ENCODE data around the gene LAMA1.

Gene LAMA1, protein sequence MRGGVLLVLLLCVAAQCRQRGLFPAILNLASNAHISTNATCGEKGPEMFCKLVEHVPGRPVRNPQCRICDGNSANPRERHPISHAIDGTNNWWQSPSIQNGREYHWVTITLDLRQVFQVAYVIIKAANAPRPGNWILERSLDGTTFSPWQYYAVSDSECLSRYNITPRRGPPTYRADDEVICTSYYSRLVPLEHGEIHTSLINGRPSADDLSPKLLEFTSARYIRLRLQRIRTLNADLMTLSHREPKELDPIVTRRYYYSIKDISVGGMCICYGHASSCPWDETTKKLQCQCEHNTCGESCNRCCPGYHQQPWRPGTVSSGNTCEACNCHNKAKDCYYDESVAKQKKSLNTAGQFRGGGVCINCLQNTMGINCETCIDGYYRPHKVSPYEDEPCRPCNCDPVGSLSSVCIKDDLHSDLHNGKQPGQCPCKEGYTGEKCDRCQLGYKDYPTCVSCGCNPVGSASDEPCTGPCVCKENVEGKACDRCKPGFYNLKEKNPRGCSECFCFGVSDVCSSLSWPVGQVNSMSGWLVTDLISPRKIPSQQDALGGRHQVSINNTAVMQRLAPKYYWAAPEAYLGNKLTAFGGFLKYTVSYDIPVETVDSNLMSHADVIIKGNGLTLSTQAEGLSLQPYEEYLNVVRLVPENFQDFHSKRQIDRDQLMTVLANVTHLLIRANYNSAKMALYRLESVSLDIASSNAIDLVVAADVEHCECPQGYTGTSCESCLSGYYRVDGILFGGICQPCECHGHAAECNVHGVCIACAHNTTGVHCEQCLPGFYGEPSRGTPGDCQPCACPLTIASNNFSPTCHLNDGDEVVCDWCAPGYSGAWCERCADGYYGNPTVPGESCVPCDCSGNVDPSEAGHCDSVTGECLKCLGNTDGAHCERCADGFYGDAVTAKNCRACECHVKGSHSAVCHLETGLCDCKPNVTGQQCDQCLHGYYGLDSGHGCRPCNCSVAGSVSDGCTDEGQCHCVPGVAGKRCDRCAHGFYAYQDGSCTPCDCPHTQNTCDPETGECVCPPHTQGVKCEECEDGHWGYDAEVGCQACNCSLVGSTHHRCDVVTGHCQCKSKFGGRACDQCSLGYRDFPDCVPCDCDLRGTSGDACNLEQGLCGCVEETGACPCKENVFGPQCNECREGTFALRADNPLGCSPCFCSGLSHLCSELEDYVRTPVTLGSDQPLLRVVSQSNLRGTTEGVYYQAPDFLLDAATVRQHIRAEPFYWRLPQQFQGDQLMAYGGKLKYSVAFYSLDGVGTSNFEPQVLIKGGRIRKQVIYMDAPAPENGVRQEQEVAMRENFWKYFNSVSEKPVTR (N-terminal part only)

DNA sequence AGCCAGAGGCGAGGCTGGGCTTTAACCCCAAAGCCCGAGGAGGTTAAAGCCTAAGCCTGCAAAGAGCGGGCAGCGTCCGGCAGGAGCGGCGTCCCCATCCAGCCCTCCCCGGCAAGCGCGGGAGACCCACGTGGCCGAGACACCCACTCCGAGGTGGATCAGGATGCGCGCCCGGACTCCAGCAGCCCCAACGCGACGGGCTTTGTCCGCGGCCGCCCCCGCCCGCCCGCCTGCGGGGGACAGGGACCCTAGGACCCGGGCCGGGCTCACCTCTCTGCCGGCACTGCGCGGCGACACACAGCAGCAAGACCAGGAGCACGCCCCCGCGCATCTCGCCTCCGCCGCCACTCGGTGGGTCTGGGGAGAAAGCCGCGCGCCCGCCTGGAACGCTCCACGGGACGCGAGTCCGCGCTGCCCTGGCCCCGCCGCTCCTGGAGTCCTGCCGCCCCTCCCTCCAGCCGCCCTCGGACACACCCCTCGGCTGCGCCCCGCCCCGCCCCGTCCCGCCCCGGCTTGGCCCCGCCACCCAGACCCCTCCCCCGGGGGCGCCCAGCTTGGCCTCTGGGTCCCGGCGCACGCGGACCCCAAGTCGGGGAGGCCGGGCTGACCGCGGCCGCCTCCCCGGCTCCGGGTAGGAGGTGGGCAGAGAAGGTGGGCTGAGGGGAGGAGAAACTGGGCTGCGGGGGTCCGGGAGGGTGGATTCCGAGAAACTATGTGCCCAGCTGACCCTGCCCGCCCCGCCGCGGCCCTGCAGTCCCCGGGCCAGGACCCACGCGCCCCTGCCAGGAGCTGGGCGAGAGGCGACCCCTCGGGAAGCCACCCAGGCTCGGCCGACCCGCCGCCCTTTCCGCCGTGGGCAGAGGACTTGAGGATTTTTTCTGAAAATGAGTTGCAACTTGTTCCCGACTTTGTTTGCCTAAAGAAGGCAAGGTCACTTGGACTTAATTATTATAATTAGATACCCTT, at the start of gene LAMA1:
LAMA1 (minus strand) TSS at position 408 of the 966 bp plus-strand sequence; CDS start at position 331, 77 bp downstream.
- H3K27ac ChIP-seq: no peak within 1 kb of the TSS
- TF ChIP-seq, protein P1, sequence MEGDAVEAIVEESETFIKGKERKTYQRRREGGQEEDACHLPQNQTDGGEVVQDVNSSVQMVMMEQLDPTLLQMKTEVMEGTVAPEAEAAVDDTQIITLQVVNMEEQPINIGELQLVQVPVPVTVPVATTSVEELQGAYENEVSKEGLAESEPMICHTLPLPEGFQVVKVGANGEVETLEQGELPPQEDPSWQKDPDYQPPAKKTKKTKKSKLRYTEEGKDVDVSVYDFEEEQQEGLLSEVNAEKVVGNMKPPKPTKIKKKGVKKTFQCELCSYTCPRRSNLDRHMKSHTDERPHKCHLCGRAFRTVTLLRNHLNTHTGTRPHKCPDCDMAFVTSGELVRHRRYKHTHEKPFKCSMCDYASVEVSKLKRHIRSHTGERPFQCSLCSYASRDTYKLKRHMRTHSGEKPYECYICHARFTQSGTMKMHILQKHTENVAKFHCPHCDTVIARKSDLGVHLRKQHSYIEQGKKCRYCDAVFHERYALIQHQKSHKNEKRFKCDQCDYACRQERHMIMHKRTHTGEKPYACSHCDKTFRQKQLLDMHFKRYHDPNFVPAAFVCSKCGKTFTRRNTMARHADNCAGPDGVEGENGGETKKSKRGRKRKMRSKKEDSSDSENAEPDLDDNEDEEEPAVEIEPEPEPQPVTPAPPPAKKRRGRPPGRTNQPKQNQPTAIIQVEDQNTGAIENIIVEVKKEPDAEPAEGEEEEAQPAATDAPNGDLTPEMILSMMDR (conservative IDR thresholded peaks at IDR 0.05): no peak

DNA sequence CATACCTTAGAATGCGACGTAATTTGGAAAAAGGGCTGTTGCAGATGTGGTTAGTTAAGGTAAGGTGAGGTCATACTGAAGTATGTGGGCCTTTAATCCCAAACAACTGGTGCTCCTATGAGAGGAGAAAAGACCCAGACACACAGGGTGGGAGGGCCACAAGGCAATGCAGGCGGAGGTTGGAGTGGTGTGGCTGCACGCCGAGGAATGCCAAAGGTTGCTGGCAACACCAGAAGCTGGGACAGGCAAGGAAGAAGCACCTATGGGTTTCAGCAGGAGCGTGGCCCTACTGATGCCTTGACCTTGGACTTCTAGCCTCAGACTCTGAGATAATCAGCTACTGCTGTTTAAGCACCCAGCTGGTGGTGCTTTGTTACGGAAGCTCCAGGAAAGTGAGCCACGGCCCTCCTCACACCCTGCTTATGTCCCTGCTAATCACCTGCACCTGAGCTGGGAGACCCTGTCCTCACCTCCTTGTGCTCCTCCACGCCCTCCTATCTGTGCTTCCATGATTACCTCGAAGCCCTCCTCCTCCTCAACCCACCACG, 48.3 kb upstream of the LAMA1 start:
- TF ChIP-seq, protein P1 (conservative IDR thresholded peaks at IDR 0.05): no peak
- no peak overlapping the region for H3K27ac ChIP-seq

DNA sequence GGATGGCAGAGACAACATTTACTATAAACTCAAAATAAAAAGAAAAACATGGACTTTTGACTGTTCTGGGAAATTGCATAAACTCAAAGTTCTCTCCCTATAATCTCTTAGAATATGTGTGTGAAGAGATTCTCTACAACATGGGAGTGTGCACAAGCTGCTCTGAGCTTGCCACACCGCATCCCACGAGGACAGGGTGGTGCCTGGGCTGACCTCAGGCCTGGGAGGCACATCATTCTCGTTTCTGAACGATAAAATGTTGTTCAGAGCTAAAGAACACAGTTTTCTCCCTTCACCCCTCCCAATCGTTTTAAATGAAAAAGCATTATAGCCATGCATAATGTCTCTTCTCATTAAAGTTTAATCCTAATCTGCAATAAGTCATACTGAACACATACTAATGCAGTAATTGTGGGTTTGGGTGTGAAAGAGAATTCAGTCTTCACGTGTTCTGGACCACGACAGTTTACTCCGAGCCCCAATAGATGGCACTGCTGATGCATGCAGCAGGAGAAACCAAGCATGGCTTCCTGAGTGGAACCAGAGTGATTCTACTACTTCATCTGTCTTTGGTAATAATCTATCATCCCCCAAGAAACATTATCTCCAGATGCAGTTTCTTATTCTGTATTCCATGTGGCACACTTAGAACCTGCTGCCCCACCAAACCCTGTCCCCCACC, 46.9 kb upstream of the LAMA1 start:
- TF ChIP-seq, protein P1 (conservative IDR thresholded peaks at IDR 0.05): peak; percentile 59
- H3K27ac ChIP-seq: no peak overlapping the region

DNA sequence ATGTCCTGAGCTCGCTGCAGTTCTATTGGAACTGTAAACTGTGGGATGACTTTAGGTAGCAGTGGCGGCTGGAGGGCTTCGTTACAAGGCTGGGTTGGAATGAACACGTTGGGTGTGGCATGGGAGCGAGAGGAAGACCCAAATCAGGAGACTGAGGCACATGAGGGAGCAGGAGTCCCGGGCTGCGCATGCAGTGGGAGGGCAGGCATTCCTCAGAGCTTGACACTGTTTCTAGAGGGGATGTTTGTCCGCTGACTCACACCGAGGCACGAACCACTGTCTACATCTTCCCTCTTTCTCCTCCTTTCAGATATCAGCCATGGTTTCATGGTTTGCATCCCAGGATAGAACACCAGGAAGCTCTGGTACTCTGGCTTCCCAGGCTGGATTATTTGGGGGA, 40.6 kb upstream of the LAMA1 start:
- TF ChIP-seq, protein P1 (conservative IDR thresholded peaks at IDR 0.05): no peak
- no peak overlapping the region for H3K27ac ChIP-seq

DNA sequence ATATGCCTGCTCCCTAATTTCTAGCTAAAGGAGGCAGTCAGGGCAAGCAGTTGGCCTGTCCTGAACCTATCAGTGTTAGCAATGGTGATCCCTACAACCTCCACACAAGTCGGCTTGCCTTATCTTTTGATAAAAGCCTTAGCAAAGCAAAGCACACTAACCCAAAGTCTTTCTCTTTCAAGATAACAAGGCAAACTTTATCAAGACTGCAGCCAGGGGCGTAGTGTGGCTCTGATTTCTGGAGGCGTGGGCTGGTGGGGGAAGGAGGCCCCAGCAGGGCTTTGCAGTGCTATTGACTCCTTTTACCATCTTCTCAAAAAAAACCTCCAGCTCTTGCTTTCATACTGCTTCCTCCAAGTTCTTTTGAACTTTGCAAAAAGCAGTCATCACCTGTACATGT, 40.2 kb upstream of the LAMA1 start:
- TF ChIP-seq, protein P1 (conservative IDR thresholded peaks at IDR 0.05): no peak

DNA sequence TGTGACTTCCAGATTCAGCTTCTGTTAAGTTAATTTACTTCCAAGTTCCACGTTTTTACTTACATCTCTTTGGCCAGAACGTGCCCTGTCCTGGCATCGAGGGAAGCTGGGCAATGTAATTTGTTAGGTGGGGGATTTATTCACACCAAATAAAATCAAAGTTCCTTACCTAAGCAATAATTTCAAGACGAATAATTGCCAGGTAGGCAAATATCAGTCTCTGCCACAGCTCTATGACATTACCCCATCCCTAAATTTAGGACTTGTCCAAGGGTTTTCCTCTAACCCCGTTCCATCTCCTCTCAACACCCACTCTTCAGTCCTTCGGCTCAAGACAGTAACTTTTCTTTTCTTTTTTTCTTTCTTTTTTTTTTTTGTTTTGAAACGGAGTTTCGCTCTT, 38.3 kb upstream of the LAMA1 start:
- H3K27ac ChIP-seq: no peak overlapping the region; the same call in 1 of the 2 replicates
- TF ChIP-seq, protein P1 (conservative IDR thresholded peaks at IDR 0.05): no peak

More for the DNA sequence above, 40.2 kb upstream of the LAMA1 start:
- H3K27ac ChIP-seq: no peak overlapping the region
